IMR-90 (cell line): ENCODE measurements around the gene CIT.

Experiments used
- BHLHE40 ChIP-seq: fragments of 150-350 bp; IDR thresholded peaks from 2 replicates; pipeline ENCODE4 v1.6.1; 2016; ENCODE audit warnings: mild to moderate bottlenecking, low read depth, low read length
- CEBPB ChIP-seq: IDR thresholded peaks from 2 replicates; pipeline ENCODE4 v1.6.1; 2012; ENCODE audit warnings: low read depth, low read length, improper control_type of control experiment
- POLR2A ChIP-seq: IDR thresholded peaks from 2 replicates; pipeline ENCODE4 v1.6.1; 2012; ENCODE audit warnings: mild to moderate bottlenecking, low read depth, low read length
- RAD21 ChIP-seq: IDR thresholded peaks from 2 replicates; pipeline ENCODE4 v1.6.1; 2012; ENCODE audit warnings: low read length, improper control_type of control experiment
- RCOR1 ChIP-seq: IDR thresholded peaks from 2 replicates; pipeline ENCODE4 v1.6.1; 2012; ENCODE audit warnings: mild to moderate bottlenecking, low read length, improper control_type of control experiment; ENCODE audit not compliant: insufficient replicate concordance
- RFX5 ChIP-seq: IDR thresholded peaks from 2 replicates; pipeline ENCODE4 v1.8.0; 2012; ENCODE audit warnings: low read depth, mild to moderate bottlenecking, low read length, moderate library complexity
- SMC3 ChIP-seq: fragments of 150-350 bp; IDR thresholded peaks from 2 replicates; pipeline ENCODE4 v1.6.1; 2016; ENCODE audit warnings: low read depth, mild to moderate bottlenecking, antibody characterized with exemption, low read length, moderate library complexity
- TF ChIP-seq, protein P1 (sequence below): conservative IDR thresholded peaks from 2 replicates; pipeline ENCODE4 v1.5.1; 2012; ENCODE audit warnings: mild to moderate bottlenecking, low read depth, low read length, improper control_type of control experiment
- TF ChIP-seq, protein P2 (sequence below): fragments of 150-350 bp; IDR thresholded peaks from 2 replicates; pipeline ENCODE4 v1.6.1; 2017; ENCODE audit warnings: mild to moderate bottlenecking, antibody characterized with exemption, low read length, low read depth

DNA sequence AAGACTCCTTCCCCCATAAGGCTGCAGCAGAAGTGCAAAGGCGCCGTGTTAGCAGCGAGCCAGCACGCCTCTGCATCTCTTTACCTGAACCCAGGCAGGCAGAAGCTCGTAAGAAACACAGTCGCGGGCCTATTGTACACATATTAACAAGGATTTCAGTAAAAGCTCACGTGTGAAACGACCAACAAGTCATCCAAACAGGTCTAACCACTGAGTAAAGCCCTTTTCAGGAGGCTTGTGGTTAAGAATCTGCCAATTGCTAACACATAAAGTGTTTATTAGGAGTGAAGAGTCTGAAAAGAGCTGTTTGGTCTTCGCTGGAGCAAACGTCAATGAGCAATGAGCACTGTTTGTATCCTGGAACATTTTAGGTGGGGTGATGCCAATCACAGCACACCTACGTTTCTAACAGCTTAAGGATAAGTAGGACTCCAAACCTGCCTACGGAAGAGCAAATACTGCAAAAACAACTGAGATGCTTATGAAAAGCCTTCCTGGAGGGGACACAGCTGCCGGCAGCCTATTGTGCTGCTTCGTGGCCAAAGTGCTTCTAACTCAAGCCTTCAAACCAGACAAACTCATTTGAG is 166.1 kb downstream of the CIT start:
- TF ChIP-seq POLR2A (no peak), BHLHE40 (no peak), RCOR1 (no peak), SMC3 (no peak), CEBPB (no peak), RFX5 (no peak), RAD21 (no peak)
- TF ChIP-seq, protein P1, sequence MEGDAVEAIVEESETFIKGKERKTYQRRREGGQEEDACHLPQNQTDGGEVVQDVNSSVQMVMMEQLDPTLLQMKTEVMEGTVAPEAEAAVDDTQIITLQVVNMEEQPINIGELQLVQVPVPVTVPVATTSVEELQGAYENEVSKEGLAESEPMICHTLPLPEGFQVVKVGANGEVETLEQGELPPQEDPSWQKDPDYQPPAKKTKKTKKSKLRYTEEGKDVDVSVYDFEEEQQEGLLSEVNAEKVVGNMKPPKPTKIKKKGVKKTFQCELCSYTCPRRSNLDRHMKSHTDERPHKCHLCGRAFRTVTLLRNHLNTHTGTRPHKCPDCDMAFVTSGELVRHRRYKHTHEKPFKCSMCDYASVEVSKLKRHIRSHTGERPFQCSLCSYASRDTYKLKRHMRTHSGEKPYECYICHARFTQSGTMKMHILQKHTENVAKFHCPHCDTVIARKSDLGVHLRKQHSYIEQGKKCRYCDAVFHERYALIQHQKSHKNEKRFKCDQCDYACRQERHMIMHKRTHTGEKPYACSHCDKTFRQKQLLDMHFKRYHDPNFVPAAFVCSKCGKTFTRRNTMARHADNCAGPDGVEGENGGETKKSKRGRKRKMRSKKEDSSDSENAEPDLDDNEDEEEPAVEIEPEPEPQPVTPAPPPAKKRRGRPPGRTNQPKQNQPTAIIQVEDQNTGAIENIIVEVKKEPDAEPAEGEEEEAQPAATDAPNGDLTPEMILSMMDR, result no peak
- TF ChIP-seq, protein P2, sequence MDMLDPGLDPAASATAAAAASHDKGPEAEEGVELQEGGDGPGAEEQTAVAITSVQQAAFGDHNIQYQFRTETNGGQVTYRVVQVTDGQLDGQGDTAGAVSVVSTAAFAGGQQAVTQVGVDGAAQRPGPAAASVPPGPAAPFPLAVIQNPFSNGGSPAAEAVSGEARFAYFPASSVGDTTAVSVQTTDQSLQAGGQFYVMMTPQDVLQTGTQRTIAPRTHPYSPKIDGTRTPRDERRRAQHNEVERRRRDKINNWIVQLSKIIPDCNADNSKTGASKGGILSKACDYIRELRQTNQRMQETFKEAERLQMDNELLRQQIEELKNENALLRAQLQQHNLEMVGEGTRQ, result no peak
